ENCODE results near the gene USP6NL. TPM values are rescaled to one million over a fixed set of nuclear protein-coding genes. Genes with fewer than 3 reads are reported as not detected.

Gene USP6NL
- total and polyA plus RNA-seq, 7 donors: 1.8 to 5.4 (median 2.9) TPM

DNA sequence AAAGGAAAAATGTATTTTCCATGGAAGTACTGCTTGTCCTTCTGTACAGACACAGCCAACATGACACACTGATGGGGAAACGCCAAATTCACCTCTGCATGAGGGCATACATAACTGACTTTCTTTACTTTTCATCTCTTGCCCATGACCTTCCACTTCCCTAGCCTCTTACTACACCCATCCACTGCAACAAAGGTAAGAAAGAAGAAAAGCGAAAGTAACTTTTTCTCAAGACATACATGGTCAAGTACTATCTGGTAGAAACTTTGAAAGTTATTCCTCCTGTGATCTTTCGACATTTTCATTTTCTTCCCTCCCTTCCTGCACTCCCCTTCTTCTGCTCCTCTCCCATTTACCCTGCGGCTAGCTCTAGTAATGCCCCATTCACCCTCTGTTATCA, 130.8 kb downstream of the USP6NL start:
- no peaks in the 10 kb centered on the region for H3K9me3 ChIP-seq
- no peak overlapping the region for H3K27ac ChIP-seq
- no peak overlapping the region for H3K4me3 ChIP-seq
- ATAC-seq (no peak), DNase-seq (no peak)
- no peaks in the 10 kb centered on the region for H3K27me3 ChIP-seq (ENCODE audit: insufficient read depth in 3 of 3, low read length in 2 of 3)
- intact Hi-C loops (cut with DNase I): no loop called here
- WGBS, 3 donors: 96 to 99% (median 96%) methylated on average over 4 of the region's 4 CpGs
- H3K36me3 ChIP-seq (ENCODE audit: insufficient read depth in 1 of 2, low read depth in 1 of 2): no peaks in the 10 kb centered on the region
- TF ChIP-seq, protein P1, sequence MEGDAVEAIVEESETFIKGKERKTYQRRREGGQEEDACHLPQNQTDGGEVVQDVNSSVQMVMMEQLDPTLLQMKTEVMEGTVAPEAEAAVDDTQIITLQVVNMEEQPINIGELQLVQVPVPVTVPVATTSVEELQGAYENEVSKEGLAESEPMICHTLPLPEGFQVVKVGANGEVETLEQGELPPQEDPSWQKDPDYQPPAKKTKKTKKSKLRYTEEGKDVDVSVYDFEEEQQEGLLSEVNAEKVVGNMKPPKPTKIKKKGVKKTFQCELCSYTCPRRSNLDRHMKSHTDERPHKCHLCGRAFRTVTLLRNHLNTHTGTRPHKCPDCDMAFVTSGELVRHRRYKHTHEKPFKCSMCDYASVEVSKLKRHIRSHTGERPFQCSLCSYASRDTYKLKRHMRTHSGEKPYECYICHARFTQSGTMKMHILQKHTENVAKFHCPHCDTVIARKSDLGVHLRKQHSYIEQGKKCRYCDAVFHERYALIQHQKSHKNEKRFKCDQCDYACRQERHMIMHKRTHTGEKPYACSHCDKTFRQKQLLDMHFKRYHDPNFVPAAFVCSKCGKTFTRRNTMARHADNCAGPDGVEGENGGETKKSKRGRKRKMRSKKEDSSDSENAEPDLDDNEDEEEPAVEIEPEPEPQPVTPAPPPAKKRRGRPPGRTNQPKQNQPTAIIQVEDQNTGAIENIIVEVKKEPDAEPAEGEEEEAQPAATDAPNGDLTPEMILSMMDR (IDR thresholded peaks at IDR 0.05): no peak
- no peaks in the 10 kb centered on the region for H3K4me1 ChIP-seq

- 93 to 98% (median 97%) methylated on average over 7 of the region's 7 CpGs for WGBS, 3 donors
- intact Hi-C loops (cut with DNase I): no loop called here
- no peak overlapping the region for H3K4me3 ChIP-seq
- DNase-seq (no peak), ATAC-seq (no peak)
- H3K36me3 ChIP-seq (ENCODE audit: insufficient read depth in 1 of 2, low read depth in 1 of 2): no peaks in the 10 kb centered on the region
- no peaks in the 10 kb centered on the region for H3K4me1 ChIP-seq
- TF ChIP-seq, protein P1 (IDR thresholded peaks at IDR 0.05): no peak
- no peak overlapping the region for H3K27ac ChIP-seq
- H3K27me3 ChIP-seq (ENCODE audit: insufficient read depth in 3 of 3, low read length in 2 of 3): no peaks in the 10 kb centered on the region
- no peaks in the 10 kb centered on the region for H3K9me3 ChIP-seq
These were observed 132.2 kb downstream of the USP6NL start for GRCh38 chr10:11479300-11479699.

DNA sequence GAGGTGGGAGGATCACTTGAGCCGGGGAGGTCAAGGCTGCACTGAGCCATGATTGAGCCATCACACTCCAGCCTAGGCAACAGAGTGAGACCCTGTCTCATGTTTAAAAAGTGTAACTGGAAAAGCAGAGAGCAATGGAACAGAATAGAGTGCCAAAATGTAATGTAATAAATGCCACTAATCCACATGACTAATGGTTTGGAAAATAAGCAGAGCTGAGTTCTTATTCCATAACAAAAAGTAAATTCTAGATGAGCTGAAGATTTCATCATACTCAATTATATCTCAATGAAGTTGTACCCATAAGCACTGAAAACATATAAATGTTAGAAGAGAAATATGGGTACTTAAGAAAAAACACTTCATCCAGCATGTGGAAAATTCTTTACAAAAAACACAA, 132.6 kb downstream of the USP6NL start:
- H3K4me3 ChIP-seq: no peak overlapping the region
- H3K27ac ChIP-seq: no peak overlapping the region
- ATAC-seq (no peak), DNase-seq (no peak)
- no peaks in the 10 kb centered on the region for H3K9me3 ChIP-seq
- H3K27me3 ChIP-seq (ENCODE audit: insufficient read depth in 3 of 3, low read length in 2 of 3): no peaks in the 10 kb centered on the region
- H3K4me1 ChIP-seq: no peaks in the 10 kb centered on the region
- 84 to 100% (median 95%) methylated on average over 1 of the region's 1 CpG for WGBS, 3 donors
- TF ChIP-seq, protein P1 (IDR thresholded peaks at IDR 0.05): no peak
- no peaks in the 10 kb centered on the region for H3K36me3 ChIP-seq (ENCODE audit: insufficient read depth in 1 of 2, low read depth in 1 of 2)
- intact Hi-C loops (cut with DNase I): no loop called here

- H3K4me3 ChIP-seq: no peak overlapping the region
- ATAC-seq: no peak
- H3K4me1 ChIP-seq: no peaks in the 10 kb centered on the region
- H3K9me3 ChIP-seq: no peaks in the 10 kb centered on the region
- 79 to 94% (median 91%) methylated on average over 3 of the region's 3 CpGs for WGBS, 3 donors
- intact Hi-C loops (cut with DNase I): no loop called here
- no peak for DNase-seq
- TF ChIP-seq, protein P1 (IDR thresholded peaks at IDR 0.05): no peak
- no peaks in the 10 kb centered on the region for H3K27me3 ChIP-seq (ENCODE audit: insufficient read depth in 3 of 3, low read length in 2 of 3)
- H3K27ac ChIP-seq: no peak overlapping the region
- no peaks in the 10 kb centered on the region for H3K36me3 ChIP-seq (ENCODE audit: insufficient read depth in 1 of 2, low read depth in 1 of 2)
These were observed 135.5 kb downstream of the USP6NL start for GRCh38 chr10:11475831-11476434.

Measured in psoas muscle (tissue), 8 donors.